ENCODE results near the gene APH1A.
"Not testable (repeated sequence)": the region's sequence is repeated elsewhere in the genome, so short reads cannot be mapped to it uniquely, and the experiment has no call there.

APH1A gene

DNA sequence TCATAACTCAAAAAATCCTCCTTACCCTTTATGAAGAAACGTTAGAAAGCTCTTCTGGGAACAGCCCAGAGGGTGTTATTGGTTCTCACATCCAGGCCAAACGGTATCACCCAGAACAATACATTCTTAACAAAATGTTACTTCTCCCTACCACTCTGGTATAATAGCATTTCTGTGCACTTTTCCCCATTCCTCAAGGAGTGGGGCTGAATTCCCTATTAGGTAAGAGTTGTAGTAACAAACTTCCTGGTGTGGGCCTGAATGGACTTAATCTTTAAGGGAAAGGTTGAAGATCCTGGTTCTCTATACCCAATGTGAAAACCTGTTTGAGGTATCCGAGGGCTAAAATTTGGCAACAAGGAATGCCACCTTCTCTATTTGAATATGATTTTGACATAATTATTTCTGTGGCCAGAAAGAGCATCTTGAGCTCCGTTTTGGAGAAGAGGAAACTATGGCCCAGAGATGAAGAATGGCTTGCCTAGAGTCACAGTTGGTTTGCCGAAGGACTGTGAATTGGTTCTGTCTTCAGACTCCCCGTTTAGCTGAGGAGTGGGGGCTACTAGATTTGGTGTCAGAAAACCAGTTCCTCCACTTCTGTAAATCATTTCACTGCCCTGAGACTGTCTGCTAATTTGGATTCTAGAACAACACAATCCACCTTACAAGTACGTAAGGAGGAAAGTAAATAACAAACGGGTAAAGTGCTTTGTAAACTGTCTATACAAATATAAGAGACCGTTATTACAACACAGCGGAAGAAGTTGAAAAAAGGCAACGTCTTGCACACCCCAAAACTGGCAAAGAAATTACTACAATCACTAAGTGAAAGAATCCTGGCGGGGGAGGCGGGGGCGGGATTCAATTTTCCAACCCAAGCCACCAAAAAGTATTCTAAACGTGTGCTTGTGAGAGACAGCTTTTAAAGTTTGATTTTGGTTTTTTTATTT lies 35.2 kb downstream of the APH1A start:
- DNase-seq, result peak; percentile 67

DNA sequence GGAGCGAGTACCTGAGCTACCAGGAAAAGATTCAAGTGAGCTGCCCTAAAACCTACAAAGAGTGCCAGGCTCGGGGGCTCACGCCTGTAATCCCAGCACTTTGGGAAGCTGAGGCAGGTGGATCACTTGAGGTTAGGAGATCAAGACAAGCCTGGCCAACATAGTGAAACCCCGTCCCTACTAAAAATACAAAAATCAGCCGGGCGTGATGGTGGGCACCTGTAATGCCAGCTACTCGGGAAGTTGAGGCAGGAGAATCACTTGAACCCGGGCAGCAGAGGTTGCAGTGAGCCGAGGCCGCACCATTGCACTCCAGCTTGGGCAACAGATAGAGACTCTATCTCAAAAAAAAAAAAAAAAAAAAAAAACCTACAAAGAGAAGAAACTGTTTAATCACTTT lies 35.9 kb downstream of the APH1A start:
- not testable (repeated sequence) for DNase-seq

DNA sequence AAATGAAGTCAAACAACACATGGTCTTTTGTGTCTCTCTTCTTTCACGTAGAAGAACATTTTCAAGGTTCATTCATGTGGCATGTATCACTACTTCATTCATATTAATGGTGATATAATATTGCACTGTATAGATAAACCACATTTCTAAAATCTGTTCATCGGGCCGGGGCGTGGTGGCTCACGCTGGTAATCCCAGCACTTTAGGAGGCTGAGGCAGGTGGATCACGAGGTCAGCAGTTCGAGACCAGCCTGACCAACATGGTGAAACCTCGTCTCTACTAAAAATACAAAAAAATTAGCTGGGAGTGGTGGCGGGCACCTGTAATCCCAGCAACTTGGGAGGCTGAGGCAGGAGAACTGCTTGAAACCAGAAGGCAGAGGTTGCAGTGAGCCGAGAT lies 40.6 kb downstream of the APH1A start:
- not testable (repeated sequence) for DNase-seq

DNA sequence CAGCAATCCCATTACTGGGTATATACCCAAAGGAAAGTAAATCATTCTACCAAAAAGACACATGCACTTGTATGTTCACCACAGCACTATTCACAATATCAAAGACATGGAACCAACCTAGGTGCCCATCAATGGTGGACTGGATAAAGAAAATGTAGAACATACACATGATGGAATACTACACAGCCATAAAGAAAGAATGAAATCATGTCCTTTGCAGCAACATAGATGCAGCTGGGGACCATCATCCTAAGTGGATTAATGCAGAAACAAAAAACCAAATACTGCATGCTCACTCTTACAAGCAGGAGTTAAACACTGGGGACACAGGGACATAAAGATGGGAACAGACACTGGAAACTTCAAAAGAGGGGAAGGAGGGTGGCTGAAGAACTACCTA lies 41.6 kb downstream of the APH1A start:
- DNase-seq, result no peak

DNA sequence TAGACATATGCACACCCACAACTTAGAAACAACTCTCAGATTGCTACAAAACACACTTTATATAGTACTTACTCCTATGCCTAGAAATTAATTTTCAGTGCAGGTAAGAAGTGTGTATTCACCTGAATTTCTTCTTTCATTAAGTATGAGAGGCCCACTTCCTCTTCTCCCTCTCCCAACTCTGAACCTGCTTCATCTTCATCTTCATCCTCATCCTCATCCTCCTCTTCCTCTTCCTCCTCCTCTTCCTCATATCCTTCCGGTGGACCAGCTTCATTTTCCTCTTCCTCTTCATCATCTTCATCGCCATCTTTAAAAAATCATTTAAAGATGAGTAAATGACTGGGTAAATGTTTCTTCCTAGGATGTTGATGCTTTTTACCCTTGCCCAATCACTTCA lies 42.3 kb downstream of the APH1A start:
- no peak for DNase-seq

DNA sequence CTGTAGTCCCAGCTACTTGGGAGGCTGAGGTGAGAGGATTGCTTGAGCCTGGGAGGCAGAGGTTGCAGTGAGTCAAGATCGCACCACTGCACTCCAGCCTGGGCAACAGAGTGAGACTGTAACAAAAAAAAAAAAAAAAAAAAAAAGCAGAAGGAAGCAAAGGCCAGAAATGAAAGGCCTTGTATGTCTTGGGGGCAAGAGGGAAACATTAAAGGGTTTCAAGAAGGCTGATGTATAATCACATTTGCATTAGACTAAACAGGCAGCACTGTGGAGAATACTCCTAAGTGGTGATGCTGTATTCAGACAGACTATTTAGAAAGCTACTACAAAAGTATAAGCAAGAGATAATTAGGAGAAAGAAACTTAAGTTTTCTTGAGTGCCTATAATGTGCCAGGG lies 43.3 kb downstream of the APH1A start:
- no peak for DNase-seq

DNA sequence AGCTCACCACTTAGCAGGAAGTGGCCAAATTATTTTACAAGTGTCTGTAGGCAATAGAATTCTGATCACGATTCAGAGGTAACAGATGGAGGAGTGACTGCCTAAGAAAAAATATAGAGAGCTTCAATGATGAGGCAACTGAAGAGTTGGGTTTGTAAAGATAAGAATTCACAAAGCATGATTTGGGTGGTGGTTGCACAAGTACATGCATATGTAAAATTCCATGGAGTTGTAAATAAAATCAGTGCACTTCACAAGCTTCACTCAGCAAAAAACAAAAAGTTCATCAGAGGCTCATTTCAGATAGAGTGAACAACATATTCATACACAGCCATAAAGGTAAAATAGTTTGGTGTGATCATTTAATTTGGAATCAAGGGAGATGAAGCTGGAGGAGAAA lies 43.8 kb downstream of the APH1A start:
- no peak for DNase-seq

DNA sequence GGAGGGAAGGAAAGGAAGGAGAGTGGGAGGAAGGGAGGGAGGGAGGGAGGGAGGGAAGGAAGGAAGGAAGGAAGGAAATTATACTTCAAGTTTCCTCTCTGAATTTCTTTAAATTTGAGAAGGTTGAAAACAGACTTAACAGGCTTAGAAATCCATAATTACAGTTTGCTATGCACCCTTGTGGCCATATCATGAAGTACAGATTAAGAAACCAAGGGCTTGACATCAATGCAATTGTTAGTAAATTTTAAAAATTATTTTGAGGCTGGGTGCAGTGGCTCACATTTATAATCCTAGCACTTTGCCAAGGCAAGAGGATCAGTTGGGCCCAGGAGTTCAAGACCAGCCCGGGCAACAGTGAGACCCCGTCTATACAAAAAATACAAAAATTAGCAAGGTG lies 47.3 kb downstream of the APH1A start:
- DNase-seq, result no peak

DNA sequence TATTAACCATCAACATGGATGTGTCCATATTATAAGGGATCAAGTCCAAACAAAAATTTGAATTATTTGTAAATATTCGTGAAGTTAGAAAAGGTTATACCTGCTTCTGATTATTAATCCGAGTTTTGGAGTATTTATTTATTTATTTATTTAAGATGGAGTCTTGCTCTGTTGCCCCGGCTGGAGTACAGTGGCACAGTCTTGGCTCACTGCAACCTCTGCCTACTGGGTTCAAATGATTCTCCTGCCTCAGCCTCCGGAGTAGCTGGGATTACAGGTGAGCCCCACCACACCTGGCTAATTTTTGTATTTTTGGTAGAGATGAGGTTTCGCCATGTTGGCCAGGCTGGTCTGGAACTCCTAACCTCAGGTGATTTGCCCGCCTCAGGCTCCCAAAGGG lies 53.0 kb downstream of the APH1A start:
- not testable (repeated sequence) for DNase-seq

Measured in stimulated activated CD4-positive, alpha-beta T cell treated with anti-CD3 and anti-CD28 coated beads, Interleukin-4, amount 100 ng/mL, for 1 hour (primary cell).